Measurements from ENCODE around the gene FHL2. TPM values are rescaled to one million over a fixed set of nuclear protein-coding genes. Genes with fewer than 3 reads are reported as not detected.

The FHL2 gene
- total RNA-seq, 1 experiment from 2014 or later: 45.4 TPM

DNA sequence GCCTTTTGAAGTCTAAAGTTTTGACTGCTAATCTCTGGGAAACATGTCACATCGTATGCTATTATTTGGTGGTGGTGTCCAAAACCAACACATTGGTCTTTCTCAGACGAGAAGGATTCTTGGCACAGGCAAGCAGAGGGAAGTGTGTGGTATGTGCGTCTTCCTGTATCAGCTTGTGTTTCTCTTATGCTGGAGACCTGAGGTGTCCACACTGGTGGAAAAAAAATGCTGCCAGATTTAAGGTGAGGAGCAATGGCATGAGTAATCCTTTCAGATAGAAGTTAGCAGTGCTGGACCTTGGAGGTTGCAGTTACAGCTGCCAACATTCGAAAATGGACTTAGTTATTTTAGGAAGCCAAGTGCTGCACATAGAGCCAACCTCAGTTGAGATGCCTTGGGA is 11.7 kb upstream of the FHL2 start:
- TF ChIP-seq, protein P1, sequence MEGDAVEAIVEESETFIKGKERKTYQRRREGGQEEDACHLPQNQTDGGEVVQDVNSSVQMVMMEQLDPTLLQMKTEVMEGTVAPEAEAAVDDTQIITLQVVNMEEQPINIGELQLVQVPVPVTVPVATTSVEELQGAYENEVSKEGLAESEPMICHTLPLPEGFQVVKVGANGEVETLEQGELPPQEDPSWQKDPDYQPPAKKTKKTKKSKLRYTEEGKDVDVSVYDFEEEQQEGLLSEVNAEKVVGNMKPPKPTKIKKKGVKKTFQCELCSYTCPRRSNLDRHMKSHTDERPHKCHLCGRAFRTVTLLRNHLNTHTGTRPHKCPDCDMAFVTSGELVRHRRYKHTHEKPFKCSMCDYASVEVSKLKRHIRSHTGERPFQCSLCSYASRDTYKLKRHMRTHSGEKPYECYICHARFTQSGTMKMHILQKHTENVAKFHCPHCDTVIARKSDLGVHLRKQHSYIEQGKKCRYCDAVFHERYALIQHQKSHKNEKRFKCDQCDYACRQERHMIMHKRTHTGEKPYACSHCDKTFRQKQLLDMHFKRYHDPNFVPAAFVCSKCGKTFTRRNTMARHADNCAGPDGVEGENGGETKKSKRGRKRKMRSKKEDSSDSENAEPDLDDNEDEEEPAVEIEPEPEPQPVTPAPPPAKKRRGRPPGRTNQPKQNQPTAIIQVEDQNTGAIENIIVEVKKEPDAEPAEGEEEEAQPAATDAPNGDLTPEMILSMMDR (IDR thresholded peaks at IDR 0.05; ENCODE audit: insufficient read depth in 1 of 2, low read depth in 1 of 2, low read length in 1 of 2, severe bottlenecking in 1 of 2, unreplicated experiment in 1 of 2): no peak
- H3K9me3 Mint-ChIP-seq (ENCODE audit: unreplicated experiment): peaks cover 11% of the 10 kb centered on the region
- no peaks in the 10 kb centered on the region for H3K36me3 ChIP-seq (ENCODE audit: control insufficient read depth, insufficient read depth, low read length)
- H3K36me3 Mint-ChIP-seq (ENCODE audit: insufficient read depth, unreplicated experiment): no peaks in the 10 kb centered on the region
- H3K27me3 Mint-ChIP-seq (ENCODE audit: insufficient read depth, unreplicated experiment): peaks cover 6% of the 10 kb centered on the region
- H3K9me3 ChIP-seq: no peaks in the 10 kb centered on the region
- H3K4me1 Mint-ChIP-seq (ENCODE audit: low read depth, unreplicated experiment): peaks cover 12% of the 10 kb centered on the region
- H3K27me3 ChIP-seq (replicated peaks; ENCODE audit: control insufficient read depth, insufficient read depth, low read length): no peaks in the 10 kb centered on the region
- ChIA-PET POLR2A (no interaction called here), CTCF (no interaction called here)
- no peak overlapping the region for H3K27ac Mint-ChIP-seq (ENCODE audit: unreplicated experiment)
- intact Hi-C loops (cut with micrococcal nuclease; ENCODE audit: unreplicated experiment): no loop called here
- H3K4me3 Mint-ChIP-seq (ENCODE audit: unreplicated experiment): no peak overlapping the region
- peaks cover 6% of the 10 kb centered on the region; the same call in 1 of the 2 replicates for H3K4me1 ChIP-seq
- no TSS peak for BruUV-seq (replicated peaks)
- no peak overlapping the region for H3K4me3 ChIP-seq (ENCODE audit: low read depth, low read length)
- DNase-seq: no peak

DNA sequence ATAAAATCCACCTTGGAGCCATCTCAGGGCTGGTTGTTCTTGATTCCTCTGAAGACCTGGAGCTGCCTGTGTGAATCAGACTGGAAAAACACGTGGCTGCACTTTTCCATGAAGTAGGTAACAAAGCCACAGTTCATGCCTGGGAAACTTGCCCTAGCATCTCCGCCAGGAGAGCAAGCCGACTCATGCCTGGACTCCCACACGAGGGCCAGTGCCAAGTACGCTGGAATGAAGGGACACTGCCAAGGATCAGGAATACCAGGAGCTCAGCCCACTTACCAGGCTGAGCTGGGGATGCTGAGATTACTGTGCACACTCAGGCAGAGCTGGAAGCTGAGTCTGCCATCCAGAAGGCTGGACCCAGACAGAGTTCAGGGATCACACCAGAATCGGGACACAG is 10.9 kb upstream of the FHL2 start:
- POLR2A ChIA-PET: no interaction called here

DNA sequence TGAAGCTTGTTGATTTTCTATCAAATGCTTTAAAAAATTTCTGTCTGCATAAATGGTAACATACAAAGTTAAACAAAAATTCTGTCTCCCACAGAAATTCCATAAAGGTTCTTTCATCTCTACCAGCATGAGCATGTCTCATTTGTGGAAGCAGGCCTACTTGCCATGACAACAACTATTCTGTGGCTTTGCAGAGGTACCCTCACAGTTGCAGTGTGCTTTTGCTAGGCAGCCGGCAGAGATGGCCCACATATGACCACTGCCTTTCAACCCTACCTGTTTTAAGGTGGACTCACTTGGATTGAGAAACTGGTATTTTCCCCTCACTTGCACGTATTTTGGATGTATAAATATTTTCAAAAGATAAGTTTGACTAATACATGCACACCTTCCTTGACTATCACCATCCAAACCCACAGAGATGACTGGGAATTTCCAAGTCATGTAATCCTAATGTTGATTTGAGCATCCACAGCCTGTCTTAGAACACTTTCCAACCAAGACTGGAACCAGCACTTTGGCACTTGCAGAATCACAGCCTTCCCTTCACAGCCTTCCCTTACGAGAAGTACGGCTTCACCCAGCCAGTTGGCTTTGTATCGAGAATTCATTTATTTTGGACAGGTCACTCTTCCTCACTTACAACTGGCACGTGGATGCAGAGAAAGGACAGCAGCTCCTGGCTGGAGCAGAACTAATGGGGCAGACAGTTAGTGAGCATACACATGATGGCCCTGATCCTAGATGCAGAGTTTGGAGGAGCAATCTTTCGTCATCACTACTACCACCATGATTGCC is 9.3 kb upstream of the FHL2 start:
- H3K27me3 Mint-ChIP-seq (ENCODE audit: insufficient read depth, unreplicated experiment): peaks cover 6% of the 10 kb centered on the region

More for the DNA sequence above, 10.9 kb upstream of the FHL2 start:
- H3K36me3 ChIP-seq (ENCODE audit: control insufficient read depth, insufficient read depth, low read length): no peaks in the 10 kb centered on the region
- H3K4me3 ChIP-seq (ENCODE audit: low read depth, low read length): no peak overlapping the region
- CTCF ChIA-PET: no interaction called here
- no peaks in the 10 kb centered on the region for H3K27me3 ChIP-seq (replicated peaks; ENCODE audit: control insufficient read depth, insufficient read depth, low read length)
- DNase-seq: no peak
- no peaks in the 10 kb centered on the region for H3K36me3 Mint-ChIP-seq (ENCODE audit: insufficient read depth, unreplicated experiment)
- peaks cover 6% of the 10 kb centered on the region; the same call in 1 of the 2 replicates for H3K4me1 ChIP-seq
- H3K4me1 Mint-ChIP-seq (ENCODE audit: low read depth, unreplicated experiment): peaks cover 12% of the 10 kb centered on the region
- BruUV-seq (replicated peaks): no TSS peak
- intact Hi-C loops (cut with micrococcal nuclease; ENCODE audit: unreplicated experiment): no loop called here
- peaks cover 6% of the 10 kb centered on the region for H3K27me3 Mint-ChIP-seq (ENCODE audit: insufficient read depth, unreplicated experiment)
- H3K4me3 Mint-ChIP-seq (ENCODE audit: unreplicated experiment): no peak overlapping the region
- TF ChIP-seq, protein P1 (IDR thresholded peaks at IDR 0.05; ENCODE audit: insufficient read depth in 1 of 2, low read depth in 1 of 2, low read length in 1 of 2, severe bottlenecking in 1 of 2, unreplicated experiment in 1 of 2): no peak
- H3K9me3 ChIP-seq: no peaks in the 10 kb centered on the region
- H3K27ac Mint-ChIP-seq (ENCODE audit: unreplicated experiment): no peak overlapping the region
- H3K9me3 Mint-ChIP-seq (ENCODE audit: unreplicated experiment): peaks cover 11% of the 10 kb centered on the region

More for the DNA sequence above, 9.3 kb upstream of the FHL2 start:
- Histone ChIP-seq H3K4me3 (ENCODE audit: low read depth, low read length) (no peak overlapping the region), H3K4me1 (peaks cover 19% of the 10 kb centered on the region), H3K27me3 (replicated peaks; ENCODE audit: control insufficient read depth, insufficient read depth, low read length) (no peaks in the 10 kb centered on the region), H3K36me3 (ENCODE audit: control insufficient read depth, insufficient read depth, low read length) (no peaks in the 10 kb centered on the region), H3K9me3 (no peaks in the 10 kb centered on the region)
- Mint-ChIP-seq H3K4me3 (ENCODE audit: unreplicated experiment) (no peak overlapping the region), H3K9me3 (ENCODE audit: unreplicated experiment) (peaks cover 11% of the 10 kb centered on the region), H3K4me1 (ENCODE audit: low read depth, unreplicated experiment) (peaks cover 22% of the 10 kb centered on the region), H3K36me3 (ENCODE audit: insufficient read depth, unreplicated experiment) (no peaks in the 10 kb centered on the region), H3K27ac (ENCODE audit: unreplicated experiment) (no peak overlapping the region)
- POLR2A ChIA-PET: no interaction called here
- no TSS peak for BruUV-seq (replicated peaks)
- CTCF ChIA-PET: interaction anchor here (0.9 kb wide), 1 partner anchor 10 kb away, joined by 3 read pairs; the partner anchor contains the start of gene FHL2
- TF ChIP-seq, protein P1 (IDR thresholded peaks at IDR 0.05; ENCODE audit: insufficient read depth in 1 of 2, low read depth in 1 of 2, low read length in 1 of 2, severe bottlenecking in 1 of 2, unreplicated experiment in 1 of 2): no peak
- intact Hi-C loops (cut with micrococcal nuclease; ENCODE audit: unreplicated experiment): no loop called here
- DNase-seq: no peak

Measured in Caco-2 (cell line).